Hematopoietic multipotent progenitor cell treated with erythropoietin and hydrocortisone succinate and interleukin-3 and kit ligand, for 15 days (in vitro differentiated cells): ENCODE results near the gene GSTM2.

Experiments
- DNase-seq: peaks from one replicate; pipeline ENCODE4 v3.0.0-alpha.2; 2015; ENCODE audit warnings: low spot score

GSTM2 gene

DNA sequence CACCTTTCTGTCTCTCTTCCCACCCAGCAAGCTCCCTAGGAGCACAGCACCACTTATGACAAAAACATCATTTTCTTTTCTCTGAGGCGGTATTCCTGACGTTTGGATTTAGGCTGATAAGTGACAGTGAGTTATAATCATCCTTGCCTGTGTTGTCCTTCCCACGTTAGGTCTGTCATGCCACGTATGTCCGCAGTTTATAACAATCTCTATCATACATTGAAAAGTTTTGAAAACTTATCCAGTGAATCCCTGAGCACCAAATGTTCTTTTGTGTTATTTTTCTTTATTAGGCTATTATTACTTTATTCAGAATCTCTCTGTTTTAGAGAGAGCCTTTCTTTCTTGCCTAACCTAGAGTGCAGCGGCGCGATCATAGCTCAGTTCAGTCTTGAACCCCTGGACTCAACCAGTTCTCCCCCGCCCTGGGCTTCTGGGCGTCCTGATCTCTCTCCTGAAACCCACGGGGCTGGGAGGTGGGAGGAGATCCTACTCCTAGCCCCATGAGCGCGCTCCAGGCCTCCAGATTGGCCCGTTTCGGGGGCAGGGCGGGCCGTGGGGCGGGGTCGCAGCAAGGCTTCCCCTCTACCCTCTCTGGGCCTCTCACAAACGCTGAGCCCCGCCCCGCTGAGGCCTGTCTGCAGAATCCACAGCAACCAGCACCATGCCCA, at the start of gene GSTM2:
GSTM2 (plus strand) TSS at position 606 of the 671 bp plus-strand sequence; CDS start at position 665, 59 bp downstream.
- DNase-seq: peak; percentile 17

DNA sequence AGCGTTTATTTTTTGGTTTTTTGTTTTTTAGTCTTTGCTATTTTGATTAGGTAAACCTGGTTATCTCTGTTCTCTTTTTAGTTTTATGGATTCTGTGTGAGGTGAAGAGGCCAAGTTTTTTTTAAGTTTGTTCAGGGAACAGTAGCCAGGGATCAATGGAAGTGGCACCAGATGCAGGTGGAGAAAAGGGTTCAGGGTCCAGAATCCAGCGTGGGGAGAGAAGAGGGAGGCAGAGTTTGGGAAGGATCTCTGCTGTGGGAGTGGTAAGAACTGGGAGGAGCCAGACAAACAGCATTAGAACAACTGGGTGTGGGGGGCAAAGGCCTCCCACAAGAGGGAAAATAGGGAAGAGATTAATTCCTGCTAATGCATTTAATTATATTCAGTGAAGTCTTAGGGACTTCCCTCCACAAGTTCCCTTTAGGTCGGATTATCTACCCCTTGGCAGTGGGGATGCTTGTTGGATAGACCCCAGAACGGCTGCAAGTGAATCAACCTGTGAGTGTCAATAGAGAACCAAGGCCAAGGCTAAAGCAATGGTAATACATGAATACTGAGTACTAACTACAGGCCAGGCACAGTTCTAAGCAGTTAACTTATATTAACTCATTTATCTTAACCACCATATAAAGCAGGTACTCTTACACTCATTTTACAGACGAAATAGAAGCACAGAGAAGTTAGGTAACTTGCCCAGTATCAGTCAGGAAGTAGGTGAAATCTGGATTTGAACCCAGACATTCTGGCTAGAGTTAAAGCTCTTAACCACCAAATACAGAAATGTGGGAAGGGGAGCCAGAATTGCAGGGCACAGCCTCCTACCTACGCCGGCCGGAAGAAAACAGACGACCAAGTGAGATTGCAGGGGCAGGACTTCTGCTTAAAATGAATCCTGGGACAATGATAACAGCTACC, 48.9 kb upstream of the GSTM2 start:
- DNase-seq: no peak

GRCh38 chr1:109619576-109620400, 48.1 kb upstream of the GSTM2 start, which contains the start of the genes AMPD2 and GNAT2:
AMPD2 (plus strand) TSS chr1:109619837; CDS start chr1:109621176, 1,339 bp downstream.
GNAT2 (minus strand) TSS chr1:109619616; CDS start chr1:109612870, 6,746 bp downstream.
- DNase-seq: no peak

DNA sequence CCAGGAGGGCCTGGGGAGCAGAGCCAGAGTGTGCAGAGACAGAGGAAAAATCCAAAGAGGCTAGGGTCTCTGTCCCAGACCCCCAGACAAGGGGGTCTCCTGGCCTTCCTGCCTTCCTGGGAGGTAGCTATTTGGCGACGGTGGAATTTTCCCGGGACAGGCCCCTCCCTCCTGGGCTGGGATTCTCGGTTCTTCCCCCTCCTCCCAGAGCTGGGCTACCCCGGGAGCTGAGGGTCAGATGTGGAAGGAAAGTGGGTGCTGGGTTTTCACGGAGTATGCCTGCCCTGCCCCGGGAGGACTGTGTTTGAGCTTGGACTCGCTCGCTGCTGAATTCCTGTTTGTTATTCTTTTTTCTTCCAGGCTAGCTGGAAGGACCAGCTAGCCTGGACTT, 47.5 kb upstream of the GSTM2 start:
- DNase-seq: no peak

DNA sequence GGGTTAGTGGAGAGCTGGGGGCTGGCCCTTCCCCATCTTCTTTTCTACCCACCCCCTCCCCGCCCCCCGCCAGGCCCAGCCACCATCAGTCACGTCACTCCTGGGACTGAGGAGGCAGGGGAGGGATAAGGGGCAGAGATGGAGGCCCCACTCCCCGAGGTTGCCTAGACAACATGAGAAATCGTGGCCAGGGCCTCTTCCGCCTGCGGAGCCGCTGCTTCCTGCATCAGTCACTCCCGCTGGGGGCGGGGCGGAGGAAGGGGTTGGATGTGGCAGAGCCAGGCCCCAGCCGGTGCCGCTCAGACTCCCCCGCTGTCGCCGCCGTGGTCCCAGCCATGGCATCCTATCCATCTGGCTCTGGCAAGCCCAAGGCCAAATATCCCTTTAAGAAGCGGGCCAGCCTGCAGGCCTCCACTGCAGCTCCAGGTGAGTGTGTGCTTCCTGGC, 47.0 kb upstream of the GSTM2 start:
- DNase-seq: peak; percentile 59

GRCh38 chr1:109621379-109622136, 46.3 kb upstream of the GSTM2 start:
- DNase-seq: no peak

GRCh38 chr1:109622137-109622892, 45.5 kb upstream of the GSTM2 start:
- DNase-seq: no peak

- DNase-seq: peak; percentile 41
These were observed 45.0 kb upstream of the GSTM2 start for GRCh38 chr1:109622895-109623294.

DNA sequence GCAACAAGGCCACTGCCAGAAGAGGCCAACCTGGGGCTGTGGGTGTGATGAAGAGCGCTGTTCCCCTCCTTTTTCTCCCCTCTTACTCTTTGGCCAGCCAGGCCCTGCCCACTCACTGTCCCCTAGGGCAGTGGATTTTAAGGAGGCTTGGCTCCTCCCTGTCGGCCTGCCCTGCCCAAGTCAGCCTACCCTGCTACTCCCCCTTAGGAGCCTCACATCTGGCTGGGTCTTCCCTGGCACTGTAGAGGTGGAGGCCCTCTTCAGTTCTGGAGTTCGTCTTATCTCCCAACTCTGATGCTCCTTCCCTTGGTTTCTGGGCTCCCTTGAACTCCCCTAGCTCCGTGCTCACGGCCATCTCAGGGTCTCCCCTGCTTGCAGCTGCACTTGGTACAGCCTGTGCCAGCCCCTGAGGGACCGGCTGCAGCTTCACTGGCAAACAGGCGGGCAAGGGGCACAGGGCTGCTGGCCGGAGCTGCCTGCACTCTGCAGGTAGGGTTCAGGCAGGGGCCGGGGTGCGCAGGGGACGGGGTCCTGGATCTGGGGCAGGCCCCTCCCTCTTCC, 44.2 kb upstream of the GSTM2 start:
- DNase-seq: peak; percentile 31

DNA sequence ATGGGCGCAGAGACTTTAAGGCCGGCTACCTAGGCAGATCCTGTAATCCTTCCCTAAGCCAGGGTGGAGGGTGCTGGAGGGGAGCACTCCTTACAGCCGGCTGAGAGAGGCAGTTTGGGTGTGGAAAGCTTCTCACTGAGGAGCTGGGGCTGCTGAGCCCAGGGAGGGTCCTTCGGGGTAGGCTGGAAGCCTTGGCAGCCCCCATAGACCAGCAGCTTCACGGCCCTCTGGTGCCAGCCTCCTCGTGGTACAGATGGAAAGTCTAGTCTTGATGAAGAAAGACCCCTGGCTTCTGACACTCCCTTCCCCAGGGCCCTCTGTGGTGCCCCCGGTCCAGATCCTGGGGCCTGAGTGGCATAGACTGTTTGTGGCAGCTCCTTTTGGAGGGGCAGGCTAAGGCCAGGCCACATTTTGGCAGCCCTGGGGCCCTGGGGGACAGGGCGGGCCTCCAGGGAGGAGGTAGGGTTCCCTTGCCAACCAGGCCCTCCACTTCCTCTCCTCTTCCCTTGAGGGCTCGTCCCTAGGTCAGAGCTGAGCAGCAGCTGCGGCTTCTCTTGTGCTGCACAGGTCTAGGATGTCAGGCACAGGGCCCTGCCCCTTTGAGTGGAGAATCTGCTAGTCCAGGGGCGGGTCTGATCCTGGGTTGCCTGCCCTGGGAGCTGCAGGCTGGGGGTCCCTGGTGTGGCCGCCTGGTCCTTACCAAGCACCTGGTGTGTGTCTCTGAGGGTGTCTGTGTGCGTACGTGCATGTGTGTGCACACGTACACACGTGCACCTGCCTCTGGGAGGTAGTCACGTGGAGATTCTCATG, 43.5 kb upstream of the GSTM2 start:
- DNase-seq: no peak

DNA sequence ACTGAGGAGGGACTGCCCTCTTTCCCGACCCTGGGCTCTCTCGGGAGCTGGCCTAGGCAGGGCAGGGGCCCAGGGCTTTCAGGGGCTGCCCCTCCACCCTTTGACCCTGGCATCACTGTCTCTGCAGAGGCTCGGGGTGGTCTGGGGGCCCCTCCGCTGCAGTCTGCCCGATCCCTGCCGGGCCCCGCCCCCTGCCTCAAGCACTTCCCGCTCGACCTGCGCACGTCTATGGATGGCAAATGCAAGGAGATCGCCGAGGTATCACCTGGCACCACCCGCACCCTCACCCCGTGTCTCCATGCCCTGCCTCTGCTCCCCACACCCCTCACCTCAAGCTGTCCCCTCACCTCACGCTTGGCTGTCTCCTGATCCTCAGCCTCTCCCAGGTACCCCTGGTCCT, 42.7 kb upstream of the GSTM2 start:
- DNase-seq: no peak

DNA sequence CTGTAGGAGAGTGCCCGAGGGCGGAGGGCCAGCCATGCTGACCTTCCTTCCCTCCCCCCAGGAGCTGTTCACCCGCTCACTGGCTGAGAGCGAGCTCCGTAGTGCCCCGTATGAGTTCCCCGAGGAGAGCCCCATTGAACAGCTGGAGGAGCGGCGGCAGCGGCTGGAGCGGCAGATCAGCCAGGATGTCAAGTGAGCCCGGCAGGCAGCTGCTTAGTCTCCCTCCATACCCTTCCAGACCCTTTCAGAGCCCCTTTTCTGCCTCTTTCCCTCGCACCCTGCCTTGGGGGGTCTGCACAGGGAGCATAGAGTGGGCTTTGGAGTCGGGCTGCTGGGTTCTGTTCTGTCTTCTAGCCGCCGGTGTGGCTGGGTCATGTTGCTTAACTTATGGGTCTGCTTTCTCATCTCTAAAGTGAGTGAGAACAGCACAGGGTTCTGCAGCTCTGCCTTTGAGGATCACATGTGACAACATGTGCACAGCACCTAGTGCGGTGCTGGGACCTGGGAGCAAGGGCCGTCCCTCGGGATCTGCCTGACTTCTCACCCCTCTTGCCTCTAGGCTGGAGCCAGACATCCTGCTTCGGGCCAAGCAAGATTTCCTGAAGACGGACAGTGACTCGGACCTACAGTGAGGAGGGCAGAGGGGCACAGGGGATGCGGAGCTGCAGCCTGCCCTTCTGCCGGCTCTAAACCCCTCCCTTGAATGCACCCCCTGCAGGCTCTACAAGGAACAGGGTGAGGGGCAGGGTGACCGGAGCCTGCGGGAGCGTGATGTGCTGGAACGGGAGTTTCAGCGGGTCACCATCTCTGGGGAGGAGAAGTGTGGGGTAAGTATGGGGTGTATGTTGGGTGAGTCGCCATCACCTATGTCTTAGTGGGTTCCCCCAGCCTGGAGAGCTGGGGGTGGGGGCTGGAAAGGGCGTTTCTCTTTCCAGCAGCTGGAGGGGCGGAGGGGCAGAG, 42.0 kb upstream of the GSTM2 start:
- no peak for DNase-seq

GRCh38 chr1:109626682-109627408, 41.0 kb upstream of the GSTM2 start:
- no peak for DNase-seq

GRCh38 chr1:109627692-109628399, 40.0 kb upstream of the GSTM2 start:
- DNase-seq: no peak

- DNase-seq: no peak
These were observed 39.1 kb upstream of the GSTM2 start for GRCh38 chr1:109628540-109629321.
